Parathyroid adenoma (tissue), 2 donors: ENCODE measurements around the gene KRTAP3-2.
"Not testable (repeated sequence)": the region's sequence is repeated elsewhere in the genome, so short reads cannot be mapped to it uniquely, and the experiment has no call there.

Experiments used
- H2AFZ ChIP-seq: fragments of 300-600 bp; sonication (generic); one replicate; pipeline ENCODE4 v1.7.0; 2017; ENCODE audit warnings: antibody characterized with exemption, mild to moderate bottlenecking
- H3K27ac ChIP-seq: fragments of 300-600 bp; sonication (generic); one replicate; pipeline ENCODE4 v1.7.0; 2017
- H3K27me3 ChIP-seq: fragments of 300-600 bp; sonication (generic); one replicate; pipeline ENCODE4 v1.7.0; 2017; ENCODE audit warnings: low read length; ENCODE audit not compliant: control insufficient read depth, insufficient read depth
- H3K36me3 ChIP-seq: fragments of 300-600 bp; sonication (generic); one replicate; pipeline ENCODE4 v1.7.0; 2017; ENCODE audit warnings: low read length; ENCODE audit not compliant: control insufficient read depth, insufficient read depth
- H3K4me1 ChIP-seq: fragments of 300-600 bp; sonication (generic); one replicate; pipeline ENCODE4 v1.7.0; 2017; ENCODE audit warnings: control low read depth
- H3K4me2 ChIP-seq: fragments of 300-600 bp; sonication (generic); one replicate; pipeline ENCODE4 v1.7.0; 2017; ENCODE audit warnings: low read length
- H3K4me3 ChIP-seq: fragments of 300-600 bp; sonication (generic); one replicate; pipeline ENCODE4 v1.7.0; 2017; ENCODE audit warnings: low read depth, low read length
- H3K79me2 ChIP-seq: fragments of 300-600 bp; sonication (generic); one replicate; pipeline ENCODE4 v1.7.0; 2017; ENCODE audit warnings: control low read depth
- H3K9ac ChIP-seq: fragments of 300-600 bp; sonication (generic); one replicate; pipeline ENCODE4 v1.7.0; 2017; ENCODE audit warnings: mild to moderate bottlenecking
- H3K9me3 ChIP-seq: fragments of 300-600 bp; sonication (generic); one replicate; pipeline ENCODE4 v1.7.0; 2017; ENCODE audit warnings: low read length; ENCODE audit not compliant: control insufficient read depth
- TF ChIP-seq, protein P1 (sequence below): fragments of 300-600 bp; sonication (generic); IDR thresholded peaks from one replicate; pipeline ENCODE4 v1.7.0; 2017; ENCODE audit warnings: antibody characterized with exemption, mild to moderate bottlenecking
- donor health status: primary hyperparathyroidism.

KRTAP3-2 gene

DNA sequence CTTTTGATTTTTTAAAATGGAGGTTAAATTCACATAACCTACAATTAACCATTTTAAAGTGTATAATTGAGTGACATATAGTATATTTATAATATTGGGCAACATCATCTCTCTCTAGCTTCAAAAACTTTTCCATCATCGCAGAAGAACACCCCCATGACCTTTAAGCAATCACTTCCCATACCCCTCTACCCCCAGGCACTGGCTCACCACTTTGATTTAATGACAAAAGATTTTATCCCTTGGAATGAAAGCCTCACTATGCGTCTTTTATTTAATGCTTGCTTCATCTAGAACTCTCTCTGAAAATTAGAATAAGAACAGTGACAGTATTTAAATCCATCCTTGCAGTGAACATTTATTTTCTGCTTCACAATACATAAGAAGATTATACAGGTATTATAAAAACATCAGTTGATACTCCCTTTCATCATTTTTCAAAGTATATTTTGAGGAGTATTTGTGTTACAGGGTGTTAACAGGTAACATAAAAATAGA, 38.2 kb upstream of the KRTAP3-2 start:
- Histone ChIP-seq H3K9me3 (no peaks in the 10 kb centered on the region), H2AFZ (no peak overlapping the region), H3K4me2 (no peak overlapping the region), H3K9ac (no peak overlapping the region), H3K36me3 (no peaks in the 10 kb centered on the region), H3K79me2 (no peaks in the 10 kb centered on the region), H3K4me3 (no peak overlapping the region), H3K27ac (no peak overlapping the region), H3K27me3 (no peaks in the 10 kb centered on the region), H3K4me1 (no peaks in the 10 kb centered on the region)
- TF ChIP-seq, protein P1, sequence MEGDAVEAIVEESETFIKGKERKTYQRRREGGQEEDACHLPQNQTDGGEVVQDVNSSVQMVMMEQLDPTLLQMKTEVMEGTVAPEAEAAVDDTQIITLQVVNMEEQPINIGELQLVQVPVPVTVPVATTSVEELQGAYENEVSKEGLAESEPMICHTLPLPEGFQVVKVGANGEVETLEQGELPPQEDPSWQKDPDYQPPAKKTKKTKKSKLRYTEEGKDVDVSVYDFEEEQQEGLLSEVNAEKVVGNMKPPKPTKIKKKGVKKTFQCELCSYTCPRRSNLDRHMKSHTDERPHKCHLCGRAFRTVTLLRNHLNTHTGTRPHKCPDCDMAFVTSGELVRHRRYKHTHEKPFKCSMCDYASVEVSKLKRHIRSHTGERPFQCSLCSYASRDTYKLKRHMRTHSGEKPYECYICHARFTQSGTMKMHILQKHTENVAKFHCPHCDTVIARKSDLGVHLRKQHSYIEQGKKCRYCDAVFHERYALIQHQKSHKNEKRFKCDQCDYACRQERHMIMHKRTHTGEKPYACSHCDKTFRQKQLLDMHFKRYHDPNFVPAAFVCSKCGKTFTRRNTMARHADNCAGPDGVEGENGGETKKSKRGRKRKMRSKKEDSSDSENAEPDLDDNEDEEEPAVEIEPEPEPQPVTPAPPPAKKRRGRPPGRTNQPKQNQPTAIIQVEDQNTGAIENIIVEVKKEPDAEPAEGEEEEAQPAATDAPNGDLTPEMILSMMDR = no peak

DNA sequence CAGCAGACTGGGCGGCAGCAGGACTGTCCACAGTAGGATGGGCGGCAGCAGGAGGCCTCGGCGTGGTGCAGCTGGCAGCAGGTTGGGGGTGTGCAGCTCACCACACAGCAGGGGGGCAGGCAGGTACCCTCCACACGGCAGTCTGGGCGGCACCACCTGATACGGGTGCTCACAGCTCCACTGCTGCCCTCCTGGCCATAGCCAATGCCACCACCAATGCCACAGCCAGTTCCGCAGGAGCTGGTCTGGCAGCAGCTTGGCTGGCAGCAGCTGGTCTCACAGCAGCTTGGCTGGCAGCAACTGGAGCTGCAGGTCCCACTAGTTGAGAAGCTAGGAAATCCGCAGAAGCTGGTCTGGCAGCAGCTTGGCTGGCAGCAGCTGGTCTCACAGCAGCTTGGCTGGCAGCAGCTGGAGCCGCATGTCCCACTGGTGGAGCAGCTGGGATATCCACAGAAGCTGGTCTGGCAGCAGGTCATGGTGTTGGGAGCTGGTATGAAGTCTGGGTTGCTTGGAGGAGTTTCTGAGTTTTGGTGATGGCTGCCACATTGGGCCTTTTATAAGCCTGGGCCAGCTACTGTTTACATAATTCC, 34.7 kb upstream of the KRTAP3-2 start, which contains the start of gene KRTAP1-3:
TSS of gene KRTAP1-3 (minus strand) at position 529 of the 590 bp plus-strand sequence. CDS start at position 476, 53 bp downstream.
- H3K9ac ChIP-seq, H3K36me3 ChIP-seq, H3K4me1 ChIP-seq, H2AFZ ChIP-seq, H3K27ac ChIP-seq, H3K27me3 ChIP-seq, H3K79me2 ChIP-seq, H3K4me2 ChIP-seq, H3K9me3 ChIP-seq, H3K4me3 ChIP-seq: not testable (repeated sequence)

DNA sequence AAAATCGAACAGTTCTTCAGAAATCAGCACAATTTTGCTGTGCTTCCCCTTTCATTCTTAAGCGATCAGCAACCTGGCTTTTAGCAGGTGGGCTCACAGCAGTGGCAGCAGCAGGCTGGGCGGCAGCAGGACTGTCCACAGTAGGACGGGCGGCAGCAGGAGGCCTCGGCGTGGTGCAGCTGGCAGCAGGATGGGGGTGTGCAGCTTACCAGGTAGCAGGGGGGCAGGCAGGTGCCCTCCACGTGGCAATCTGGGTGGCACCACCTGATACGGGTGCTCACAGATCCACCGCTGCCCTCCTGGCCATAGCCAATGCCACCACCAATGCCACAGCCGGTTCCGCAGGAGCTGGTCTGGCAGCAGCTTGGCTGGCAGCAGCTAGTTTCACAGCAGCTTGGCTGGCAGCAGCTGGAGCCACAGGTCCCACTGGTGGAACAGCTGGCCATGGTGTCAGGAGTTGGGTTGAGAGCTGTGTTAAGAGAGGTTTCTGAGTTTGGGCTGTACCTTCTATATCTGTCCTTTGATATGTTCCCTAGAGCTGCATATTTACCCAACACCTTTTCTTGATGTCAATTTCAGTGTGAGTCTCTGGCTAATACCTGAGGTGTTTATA, 30.0 kb upstream of the KRTAP3-2 start, which contains the start of gene KRTAP1-4:
TSS of gene KRTAP1-4 (minus strand) at position 563 of the 613 bp plus-strand sequence. CDS start at position 446, 117 bp downstream.
- Histone ChIP-seq H3K4me1 (no peaks in the 10 kb centered on the region), H3K36me3 (no peaks in the 10 kb centered on the region), H3K9me3 (no peaks in the 10 kb centered on the region), H2AFZ (no peak within 1 kb of the TSS), H3K27me3 (no peaks in the 10 kb centered on the region), H3K27ac (no peak within 1 kb of the TSS), H3K4me3 (no peak within 1 kb of the TSS), H3K9ac (no peak within 1 kb of the TSS), H3K4me2 (no peak within 1 kb of the TSS), H3K79me2 (no peaks in the 10 kb centered on the region)
- TF ChIP-seq, protein P1 = no peak

DNA sequence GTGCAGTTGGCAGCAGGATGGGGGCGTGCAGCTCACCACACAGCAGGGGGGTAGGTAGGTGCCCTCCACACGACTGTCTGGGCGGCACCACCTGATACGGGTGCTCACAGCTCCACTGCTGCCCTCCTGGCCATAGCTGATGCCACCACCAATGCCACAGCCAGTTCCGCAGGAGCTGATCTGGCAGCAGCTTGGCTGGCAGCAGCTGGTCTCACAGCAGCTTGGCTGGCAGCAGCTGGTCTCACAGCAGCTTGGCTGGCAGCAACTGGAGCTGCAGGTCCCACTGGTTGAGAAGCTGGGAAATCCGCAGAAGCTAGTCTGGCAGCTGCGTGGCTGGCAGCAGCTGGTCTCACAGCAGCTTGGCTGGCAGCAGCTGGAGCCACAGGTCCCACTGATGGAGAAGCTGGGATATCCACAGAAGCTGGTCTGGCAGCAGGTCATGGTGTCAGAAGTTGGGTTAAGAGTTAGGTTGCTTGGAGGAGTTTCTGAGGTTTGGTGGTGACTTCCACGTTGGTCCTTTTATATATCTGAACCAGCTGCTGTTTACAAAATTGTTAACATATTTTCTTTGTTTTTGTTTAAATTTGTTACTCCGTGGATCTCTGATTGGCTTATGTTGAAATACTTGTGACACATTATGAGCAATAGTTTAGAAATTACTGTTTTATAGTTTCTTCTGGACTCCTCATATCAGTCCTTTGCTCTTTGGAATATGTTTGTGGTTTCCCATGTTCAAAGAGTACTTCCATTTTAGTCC, 27.2 kb upstream of the KRTAP3-2 start, which contains the start of gene KRTAP1-5:
TSS of gene KRTAP1-5 (minus strand) at position 494 of the 757 bp plus-strand sequence. CDS start at position 441, 53 bp downstream.
- H3K9me3 ChIP-seq = no peaks in the 10 kb centered on the region
- H3K4me2 ChIP-seq = no peak within 1 kb of the TSS
- H3K9ac ChIP-seq = no peak within 1 kb of the TSS
- no peaks in the 10 kb centered on the region for H3K79me2 ChIP-seq
- TF ChIP-seq, protein P1 = no peak
- no peaks in the 10 kb centered on the region for H3K4me1 ChIP-seq
- H3K27ac ChIP-seq = no peak within 1 kb of the TSS
- H2AFZ ChIP-seq = no peak within 1 kb of the TSS
- no peak within 1 kb of the TSS for H3K4me3 ChIP-seq
- no peaks in the 10 kb centered on the region for H3K27me3 ChIP-seq
- H3K36me3 ChIP-seq = no peaks in the 10 kb centered on the region

DNA sequence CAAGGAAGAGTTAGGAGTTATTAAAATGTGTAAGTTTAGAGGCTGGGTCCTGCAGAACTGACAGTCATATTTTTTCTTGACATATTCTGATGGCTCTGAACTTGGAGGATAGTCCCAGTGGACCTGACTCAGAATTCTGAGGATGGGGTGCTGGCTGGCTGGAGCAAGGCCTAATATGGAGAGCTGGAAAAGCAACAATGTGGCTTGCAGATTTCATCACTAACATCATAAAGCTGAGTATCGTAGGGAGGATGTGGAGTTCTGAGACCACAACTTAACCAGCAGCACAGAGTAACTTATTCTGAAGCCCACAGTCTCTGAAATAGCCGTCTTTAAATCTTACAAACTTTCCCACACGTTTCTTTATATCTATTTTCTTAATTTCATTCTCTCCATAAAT, 25.0 kb upstream of the KRTAP3-2 start:
- H3K4me3 ChIP-seq = no peak overlapping the region
- H3K27me3 ChIP-seq = no peaks in the 10 kb centered on the region
- TF ChIP-seq, protein P1 = no peak
- H3K4me2 ChIP-seq = no peak overlapping the region
- H3K9ac ChIP-seq = no peak overlapping the region
- no peak overlapping the region for H2AFZ ChIP-seq
- H3K27ac ChIP-seq = no peak overlapping the region
- H3K9me3 ChIP-seq = no peaks in the 10 kb centered on the region
- no peaks in the 10 kb centered on the region for H3K36me3 ChIP-seq
- H3K4me1 ChIP-seq = no peaks in the 10 kb centered on the region
- no peaks in the 10 kb centered on the region for H3K79me2 ChIP-seq
